Measurements from ENCODE around the gene CNOT9.

- TF ChIP-seq EP300 (IDR thresholded peaks at IDR 0.05; ENCODE audit: borderline replicate concordance) (no peak), REST (IDR thresholded peaks at IDR 0.05; ENCODE audit: low read depth) (no peak), CEBPB (IDR thresholded peaks at IDR 0.05) (no peak), CREB1 (IDR thresholded peaks at IDR 0.05; ENCODE audit: low read depth) (no peak), TCF12 (IDR thresholded peaks at IDR 0.05; ENCODE audit: low read depth) (no peak), MAX (IDR thresholded peaks at IDR 0.05) (no peak), TAF1 (IDR thresholded peaks at IDR 0.05; ENCODE audit: low read depth) (no peak), RAD21 (IDR thresholded peaks at IDR 0.05; ENCODE audit: low read depth) (no peak), EGR1 (IDR thresholded peaks at IDR 0.05) (no peak), FOXM1 (IDR thresholded peaks at IDR 0.05; ENCODE audit: borderline replicate concordance, low read depth) (no peak), TEAD4 (IDR thresholded peaks at IDR 0.05) (no peak), NFIC (IDR thresholded peaks at IDR 0.05) (no peak), YY1 (IDR thresholded peaks at IDR 0.05; ENCODE audit: low read depth) (no peak), ZBTB7A (IDR thresholded peaks at IDR 0.05; ENCODE audit: low read depth) (no peak)
Observed at GRCh38 chr2:218605432-218605831, 36.8 kb downstream of the CNOT9 start.

Measured in Ishikawa (cell line).